HEK293 (cell line): ENCODE results near the gene SP2.

Experiments used
- CTCF ChIP-seq: fragments of 450-650 bp; formaldehyde crosslinking; IDR thresholded peaks from 2 replicates; pipeline ENCODE4 v1.5.1; 2016; ENCODE audit warnings: missing biosample characterization, missing genetic modification characterization
- KLF9 ChIP-seq: fragments of 450-650 bp; formaldehyde crosslinking; IDR thresholded peaks from 2 replicates; pipeline ENCODE4 v1.5.1; 2016; ENCODE audit warnings: missing biosample characterization, missing genetic modification characterization, low read depth
- ZBTB49 ChIP-seq: fragments of 450-650 bp; formaldehyde crosslinking; IDR thresholded peaks from 2 replicates; pipeline ENCODE4 v1.5.1; 2016; ENCODE audit warnings: missing biosample characterization, missing genetic modification characterization, low read depth
- ZNF114 ChIP-seq: fragments of 450-650 bp; formaldehyde crosslinking; IDR thresholded peaks from 2 replicates; pipeline ENCODE4 v1.5.0; 2017; ENCODE audit warnings: missing biosample characterization, missing genetic modification characterization
- ZNF280C ChIP-seq: fragments of 450-650 bp; formaldehyde crosslinking; IDR thresholded peaks from 2 replicates; pipeline ENCODE4 v1.5.1; 2016; ENCODE audit warnings: missing biosample characterization, missing genetic modification characterization

- TF ChIP-seq ZNF114 (tag by site-specific recombination) (no peak), CTCF (no peak), ZNF280C (tag by site-specific recombination) (no peak), KLF9 (tag by site-specific recombination) (no peak), ZBTB49 (no peak)
Observed at GRCh38 chr17:47855737-47856136, 40.3 kb upstream of the SP2 start.
